Measurements from ENCODE around the gene HOXB5. TPM values are rescaled to one million over a fixed set of nuclear protein-coding genes. Genes with fewer than 3 reads are reported as not detected.

HOXB5 gene
- total RNA-seq, 1 donor from 2014 or later: 2.1 TPM

Small RNA genes lying within 50 kb of the gene (microRNA-seq; reads per million reads assigned to microRNA genes)
- not detected for gene MIR196A1 (ENCODE audit: borderline number of aligned reads, unreplicated experiment)

Other genes with a start within 250 kb of the HOXB5 start
- 0.69 and 1.0 TPM in 2 replicates for gene SKAP1, start 163.6 kb downstream of the HOXB5 start, total RNA-seq
- 0.96 and 2.2 TPM in 2 replicates for gene HOXB1, start 62.8 kb downstream of the HOXB5 start, total RNA-seq
- 15.2 and 19.8 TPM in 2 replicates for gene HOXB2, start 48.7 kb downstream of the HOXB5 start, total RNA-seq
- gene HOXB4, start 15.4 kb downstream of the HOXB5 start, total RNA-seq: 3.4 and 6.0 TPM in 2 replicates
- gene HOXB3, start 3.5 kb downstream of the HOXB5 start, total RNA-seq: 19.4 and 32.1 TPM in 2 replicates
- 0.96 and 3.1 TPM in 2 replicates for gene HOXB6, start 11.2 kb upstream of the HOXB5 start, total RNA-seq
- 0.55 and 1.5 TPM in 2 replicates for gene HOXB7, start 17.2 kb upstream of the HOXB5 start, total RNA-seq
- 1.1 and 3.7 TPM in 2 replicates for gene HOXB8, start 21.5 kb upstream of the HOXB5 start, total RNA-seq
- 0.18 TPM in 1 of 2 replicates, not detected in the other for gene HOXB9, start 32.6 kb upstream of the HOXB5 start, total RNA-seq
- not detected in 2 replicates for gene PRAC1, start 128.7 kb upstream of the HOXB5 start, total RNA-seq
- gene PRAC2, start 129.4 kb upstream of the HOXB5 start, total RNA-seq: not detected in 2 replicates
- gene HOXB13, start 135.0 kb upstream of the HOXB5 start, total RNA-seq: not detected in 2 replicates
- gene TTLL6, start 223.4 kb upstream of the HOXB5 start, total RNA-seq: 2.9 and 4.0 TPM in 2 replicates
- 85.3 and 92.6 TPM in 2 replicates for gene CALCOCO2, start 237.3 kb upstream of the HOXB5 start, total RNA-seq

Measured in progenitor cell of endocrine pancreas (in vitro differentiated cells).